ENCODE results near the gene SLC38A5. TPM values are rescaled to one million over a fixed set of nuclear protein-coding genes. Genes with fewer than 3 reads are reported as not detected.

The SLC38A5 gene
- total and polyA plus RNA-seq, 2 donors (not counting 3 experiments of a cell fraction or from before 2014, with no cell fraction given) = 21.6 to 28.8 TPM

DNA sequence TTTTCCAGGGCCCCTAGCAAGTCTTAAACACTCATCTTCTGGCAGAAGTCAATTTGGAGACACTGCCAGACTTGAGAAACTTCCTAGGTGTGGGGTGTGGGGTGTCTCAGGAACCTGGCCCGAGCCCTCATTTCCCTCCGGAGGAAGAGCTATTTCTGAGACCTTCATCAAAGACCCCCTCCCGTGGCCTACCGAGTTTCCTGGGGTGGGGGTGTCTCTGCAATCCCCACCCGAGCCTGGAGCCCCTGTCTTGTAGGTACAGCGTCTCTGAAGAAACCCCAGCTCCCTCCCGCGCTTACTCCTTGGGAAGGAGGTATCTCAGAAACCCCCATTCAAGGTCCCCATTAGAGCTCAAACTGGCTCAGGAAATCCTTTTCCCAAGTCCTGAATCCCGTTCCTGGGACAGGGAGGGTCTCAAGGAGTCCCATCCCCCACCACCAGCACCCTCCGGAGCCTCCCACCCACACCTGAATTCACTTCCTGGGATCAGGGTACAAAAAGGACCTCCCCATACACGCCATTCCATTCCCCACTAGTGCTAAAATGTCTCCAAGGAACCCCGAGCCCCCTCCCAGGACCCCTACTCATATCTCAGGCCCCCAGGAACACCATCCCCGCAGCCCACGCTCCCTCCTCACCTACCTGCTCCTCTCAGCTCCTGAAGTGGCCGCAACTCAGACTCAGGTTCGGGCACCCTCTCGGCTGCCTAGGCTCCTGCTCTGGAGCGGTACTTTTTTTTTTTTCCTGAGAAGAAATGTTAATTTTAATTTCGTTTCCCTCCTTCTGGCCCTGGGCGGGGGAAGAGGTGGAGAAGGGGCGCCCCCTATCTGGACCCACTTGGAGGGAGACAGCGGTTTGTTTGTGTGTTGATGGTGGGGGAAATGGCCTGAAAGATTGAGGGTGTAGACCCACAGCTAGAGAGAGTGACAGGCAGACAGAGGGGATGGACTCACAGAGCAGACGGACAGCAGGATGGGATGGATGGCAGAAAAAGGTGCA is 1.1 kb downstream of the SLC38A5 start:
- Histone ChIP-seq H3K27ac (ENCODE audit: insufficient read depth, low read depth, low read length) (peak overlapping the region; percentile 7), H3K79me2 (ENCODE audit: control insufficient read depth, insufficient read depth, low read length) (peaks cover 10% of the 10 kb centered on the region), H3K9me1 (replicated peaks; ENCODE audit: control insufficient read depth, extremely low read depth, insufficient read depth, low read length) (no peaks in the 10 kb centered on the region), H3K9ac (replicated peaks; ENCODE audit: extremely low read depth, insufficient read depth, low read length) (peak overlapping the region; percentile 23), H3K4me2 (ENCODE audit: insufficient read depth, low read length) (peak overlapping the region; percentile 24), H2AFZ (ENCODE audit: low read depth, low read length) (peak overlapping the region; percentile 54), H3K4me3 (replicated peaks in 1 of 3; ENCODE audit: insufficient read depth in 1 of 3, low read depth in 1 of 3, low read length in 3 of 3) (peak overlapping the region in 2 of 3 experiments; percentile 8 to 62), H3K4me1 (ENCODE audit: control insufficient read depth, extremely low read depth, insufficient read depth, low read length) (no peaks in the 10 kb centered on the region), H3K36me3 (ENCODE audit: control insufficient read depth in 2 of 2, extremely low read depth in 1 of 2, insufficient read depth in 2 of 2, low read length in 2 of 2) (no peaks in the 10 kb centered on the region), H3K9me3 (replicated peaks; ENCODE audit: control insufficient read depth, insufficient read depth, low read length) (no peaks in the 10 kb centered on the region), H3K27me3 (ENCODE audit: control insufficient read depth in 2 of 2, insufficient read depth in 2 of 2, low read length in 2 of 2) (peaks cover 2 to 8% of the 10 kb centered on the region in 2 experiments), H4K20me1 (replicated peaks; ENCODE audit: control insufficient read depth, extremely low read depth, insufficient read depth, low read length) (no peaks in the 10 kb centered on the region)
- CTCF ChIA-PET = interaction anchor here (1.1 to 1.5 kb wide), 2 partner anchors 53 to 386 kb away, joined by 3 to 6 read pairs; partner anchors contain the start of gene EBP
- dilution Hi-C loops (cut with MboI; ENCODE audit: extremely low pct_ligation_motif_present, low sequenced_read_pairs) = no loop called here
- TF ChIP-seq, protein P1, sequence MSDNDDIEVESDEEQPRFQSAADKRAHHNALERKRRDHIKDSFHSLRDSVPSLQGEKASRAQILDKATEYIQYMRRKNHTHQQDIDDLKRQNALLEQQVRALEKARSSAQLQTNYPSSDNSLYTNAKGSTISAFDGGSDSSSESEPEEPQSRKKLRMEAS (IDR thresholded peaks at IDR 0.05; ENCODE audit: insufficient read depth, insufficient read length) = no peak
- no peak for TF ChIP-seq POLR2AphosphoS5 (IDR thresholded peaks at IDR 0.05; ENCODE audit: insufficient read depth, low read depth, low read length)
- TF ChIP-seq, protein P2, sequence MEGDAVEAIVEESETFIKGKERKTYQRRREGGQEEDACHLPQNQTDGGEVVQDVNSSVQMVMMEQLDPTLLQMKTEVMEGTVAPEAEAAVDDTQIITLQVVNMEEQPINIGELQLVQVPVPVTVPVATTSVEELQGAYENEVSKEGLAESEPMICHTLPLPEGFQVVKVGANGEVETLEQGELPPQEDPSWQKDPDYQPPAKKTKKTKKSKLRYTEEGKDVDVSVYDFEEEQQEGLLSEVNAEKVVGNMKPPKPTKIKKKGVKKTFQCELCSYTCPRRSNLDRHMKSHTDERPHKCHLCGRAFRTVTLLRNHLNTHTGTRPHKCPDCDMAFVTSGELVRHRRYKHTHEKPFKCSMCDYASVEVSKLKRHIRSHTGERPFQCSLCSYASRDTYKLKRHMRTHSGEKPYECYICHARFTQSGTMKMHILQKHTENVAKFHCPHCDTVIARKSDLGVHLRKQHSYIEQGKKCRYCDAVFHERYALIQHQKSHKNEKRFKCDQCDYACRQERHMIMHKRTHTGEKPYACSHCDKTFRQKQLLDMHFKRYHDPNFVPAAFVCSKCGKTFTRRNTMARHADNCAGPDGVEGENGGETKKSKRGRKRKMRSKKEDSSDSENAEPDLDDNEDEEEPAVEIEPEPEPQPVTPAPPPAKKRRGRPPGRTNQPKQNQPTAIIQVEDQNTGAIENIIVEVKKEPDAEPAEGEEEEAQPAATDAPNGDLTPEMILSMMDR (IDR thresholded peaks at IDR 0.05; ENCODE audit: extremely low read depth in 1 of 2, insufficient read depth in 1 of 2, low read depth in 1 of 2, low read length in 2 of 2) = peak in 1 of 2 donors; percentile 8
- FAIRE-seq = no peak
- BruUV-seq (replicated peaks) = no TSS peak
- intact Hi-C loops (cut with micrococcal nuclease) = no loop called here
- POLR2A ChIA-PET = no interaction called here
- no peak for DNase-seq (ENCODE audit: low read depth, low spot score)
